ENCODE measurements around the gene P2RY2. TPM values are rescaled to one million over a fixed set of nuclear protein-coding genes. Genes with fewer than 3 reads are reported as not detected.

Gene P2RY2
- total RNA-seq, 1 experiment from 2014 or later, result 1.0 TPM

DNA sequence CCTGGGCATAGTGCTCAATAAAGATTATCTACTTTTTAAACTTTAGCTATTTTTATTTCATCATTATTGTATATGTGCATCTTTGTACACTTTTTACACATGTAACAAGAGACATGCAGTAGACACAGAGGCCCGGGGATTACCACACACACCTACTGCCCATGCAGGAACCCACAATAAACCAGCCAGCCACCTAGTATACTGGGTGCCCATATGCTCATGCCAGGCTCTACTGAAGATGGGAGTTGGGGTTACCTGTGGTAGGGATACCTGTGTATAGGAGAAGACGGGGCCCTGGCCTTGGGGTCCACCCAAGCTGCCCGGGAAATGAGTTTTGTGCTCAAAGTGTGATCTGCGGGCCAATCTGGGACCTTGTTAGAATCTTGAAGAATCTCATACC lies 31.2 kb upstream of the P2RY2 start:
- no peak for DNase-seq (ENCODE audit: unreplicated experiment)
- CTCF ChIA-PET, result interaction anchor here (0.5 to 7.8 kb wide), 24 partner anchors 8 to 575 kb away, joined by 3 to 238 read pairs (median 5); partner anchors contain the start of gene STARD10
- POLR2A ChIA-PET, result interaction anchor here (0.5 to 3.1 kb wide), 12 partner anchors 8 to 348 kb away, joined by 3 to 43 read pairs (median 4); partner anchors contain the start of gene FCHSD2
- no peaks in the 10 kb centered on the region for H3K27me3 Mint-ChIP-seq (ENCODE audit: insufficient read depth, unreplicated experiment)
- no peak overlapping the region for H3K4me3 Mint-ChIP-seq (ENCODE audit: unreplicated experiment)
- no peaks in the 10 kb centered on the region for H3K9me3 Mint-ChIP-seq (ENCODE audit: unreplicated experiment)
- BruUV-seq (replicated peaks), result no TSS peak
- intact Hi-C loops (cut with micrococcal nuclease), result no loop called here
- TF ChIP-seq, protein P1, sequence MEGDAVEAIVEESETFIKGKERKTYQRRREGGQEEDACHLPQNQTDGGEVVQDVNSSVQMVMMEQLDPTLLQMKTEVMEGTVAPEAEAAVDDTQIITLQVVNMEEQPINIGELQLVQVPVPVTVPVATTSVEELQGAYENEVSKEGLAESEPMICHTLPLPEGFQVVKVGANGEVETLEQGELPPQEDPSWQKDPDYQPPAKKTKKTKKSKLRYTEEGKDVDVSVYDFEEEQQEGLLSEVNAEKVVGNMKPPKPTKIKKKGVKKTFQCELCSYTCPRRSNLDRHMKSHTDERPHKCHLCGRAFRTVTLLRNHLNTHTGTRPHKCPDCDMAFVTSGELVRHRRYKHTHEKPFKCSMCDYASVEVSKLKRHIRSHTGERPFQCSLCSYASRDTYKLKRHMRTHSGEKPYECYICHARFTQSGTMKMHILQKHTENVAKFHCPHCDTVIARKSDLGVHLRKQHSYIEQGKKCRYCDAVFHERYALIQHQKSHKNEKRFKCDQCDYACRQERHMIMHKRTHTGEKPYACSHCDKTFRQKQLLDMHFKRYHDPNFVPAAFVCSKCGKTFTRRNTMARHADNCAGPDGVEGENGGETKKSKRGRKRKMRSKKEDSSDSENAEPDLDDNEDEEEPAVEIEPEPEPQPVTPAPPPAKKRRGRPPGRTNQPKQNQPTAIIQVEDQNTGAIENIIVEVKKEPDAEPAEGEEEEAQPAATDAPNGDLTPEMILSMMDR (IDR thresholded peaks at IDR 0.05; ENCODE audit: unreplicated experiment), result no peak
- no peak overlapping the region for H3K27ac Mint-ChIP-seq (ENCODE audit: low read depth, unreplicated experiment)
- peaks cover 6% of the 10 kb centered on the region for H3K36me3 Mint-ChIP-seq (ENCODE audit: insufficient read depth, unreplicated experiment)
- H3K4me1 Mint-ChIP-seq (ENCODE audit: insufficient read depth, unreplicated experiment), result peaks cover 43% of the 10 kb centered on the region

DNA sequence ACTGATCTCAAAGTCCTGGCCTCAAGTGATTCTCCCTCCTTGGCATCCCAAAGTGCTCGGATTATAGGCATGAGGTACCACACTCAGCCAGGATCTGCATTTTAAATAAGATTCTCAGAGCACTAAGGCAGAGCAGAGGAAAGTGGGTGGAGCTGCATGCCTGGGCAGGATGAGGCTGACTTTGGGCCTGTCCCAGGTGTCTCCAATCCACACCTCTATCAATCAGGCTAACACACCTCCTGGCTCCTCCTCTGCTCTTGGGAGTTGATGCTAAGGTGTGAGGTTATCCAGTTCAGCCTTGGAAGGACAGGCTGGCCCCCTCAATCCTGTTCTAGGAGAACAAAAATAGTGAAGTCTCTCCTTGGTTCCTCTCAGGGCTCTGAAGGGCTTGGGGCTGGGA lies 30.2 kb upstream of the P2RY2 start:
- H3K36me3 Mint-ChIP-seq (ENCODE audit: insufficient read depth, unreplicated experiment), result peaks cover 6% of the 10 kb centered on the region
- TF ChIP-seq, protein P1 (IDR thresholded peaks at IDR 0.05; ENCODE audit: unreplicated experiment), result no peak

DNA sequence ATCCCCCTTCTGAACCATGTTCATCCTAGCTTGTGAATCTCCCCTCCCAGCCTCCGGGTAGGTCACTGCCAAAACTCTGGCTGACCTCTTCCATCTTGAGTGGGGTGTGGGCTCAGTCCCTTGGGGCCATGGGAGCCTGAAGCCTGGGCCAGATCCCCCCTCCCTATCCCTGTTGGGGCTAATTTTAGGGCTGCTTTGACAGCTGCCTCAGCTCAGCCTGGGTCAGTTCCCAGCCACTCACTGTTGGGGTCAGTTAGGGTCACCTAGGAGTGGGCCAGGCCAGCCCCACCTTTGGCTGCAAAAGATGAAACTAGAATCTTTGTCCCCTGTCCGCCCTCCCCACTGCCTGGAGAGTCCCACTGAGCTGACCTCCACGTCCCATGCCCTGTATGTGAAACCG lies 29.8 kb upstream of the P2RY2 start:
- intact Hi-C loops (cut with micrococcal nuclease), result no loop called here
- no peak overlapping the region for H3K27ac Mint-ChIP-seq (ENCODE audit: low read depth, unreplicated experiment)
- BruUV-seq (replicated peaks), result no TSS peak
- H3K4me1 Mint-ChIP-seq (ENCODE audit: insufficient read depth, unreplicated experiment), result peaks cover 52% of the 10 kb centered on the region
- H3K36me3 Mint-ChIP-seq (ENCODE audit: insufficient read depth, unreplicated experiment), result peaks cover 6% of the 10 kb centered on the region
- TF ChIP-seq, protein P1 (IDR thresholded peaks at IDR 0.05; ENCODE audit: unreplicated experiment), result no peak
- ChIA-PET POLR2A (interaction anchor here (1.5 to 3.1 kb wide), 2 partner anchors 12 to 20 kb away, joined by 3 to 13 read pairs; no protein-coding TSS in a partner anchor), CTCF (interaction anchor here (0.9 to 7.8 kb wide), 3 partner anchors 51 to 350 kb away, joined by 3 to 238 read pairs (median 4); no protein-coding TSS in a partner anchor)
- DNase-seq (ENCODE audit: unreplicated experiment), result no peak
- H3K27me3 Mint-ChIP-seq (ENCODE audit: insufficient read depth, unreplicated experiment), result no peaks in the 10 kb centered on the region
- H3K4me3 Mint-ChIP-seq (ENCODE audit: unreplicated experiment), result no peak overlapping the region
- H3K9me3 Mint-ChIP-seq (ENCODE audit: unreplicated experiment), result no peaks in the 10 kb centered on the region

More for the DNA sequence above, 30.2 kb upstream of the P2RY2 start:
- Mint-ChIP-seq H3K27me3 (ENCODE audit: insufficient read depth, unreplicated experiment) (no peaks in the 10 kb centered on the region), H3K4me1 (ENCODE audit: insufficient read depth, unreplicated experiment) (peaks cover 47% of the 10 kb centered on the region), H3K4me3 (ENCODE audit: unreplicated experiment) (no peak overlapping the region), H3K27ac (ENCODE audit: low read depth, unreplicated experiment) (no peak overlapping the region), H3K9me3 (ENCODE audit: unreplicated experiment) (no peaks in the 10 kb centered on the region)
- DNase-seq (ENCODE audit: unreplicated experiment), result peak; percentile 77
- intact Hi-C loops (cut with micrococcal nuclease), result no loop called here
- ChIA-PET CTCF (interaction anchor here (0.6 to 7.8 kb wide), 8 partner anchors 10 to 367 kb away, joined by 3 to 238 read pairs (median 5); no protein-coding TSS in a partner anchor), POLR2A (interaction anchor here (0.7 to 3.1 kb wide), 3 partner anchors 9 to 21 kb away, joined by 3 to 13 read pairs (median 3); no protein-coding TSS in a partner anchor)
- BruUV-seq (replicated peaks), result no TSS peak

DNA sequence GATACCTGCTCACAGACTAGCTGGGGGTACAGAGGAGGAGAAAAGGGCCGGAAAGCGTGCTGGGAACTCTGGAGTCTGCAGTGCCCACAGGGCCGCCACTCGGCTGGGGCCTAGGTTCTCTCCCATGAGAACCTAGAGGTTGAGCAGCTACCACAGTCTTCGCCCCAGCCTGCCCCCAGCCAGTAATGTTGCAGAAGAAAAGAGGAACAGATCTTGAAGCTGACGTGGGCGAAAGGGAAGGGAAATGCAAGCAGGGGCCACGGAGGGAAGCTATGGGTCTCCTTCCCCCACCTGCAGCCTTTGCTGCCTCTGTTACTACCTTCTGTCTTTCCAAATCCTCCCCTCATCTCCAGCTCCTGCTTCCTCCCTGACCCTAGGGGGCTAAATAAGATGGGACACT lies 28.8 kb upstream of the P2RY2 start:
- POLR2A ChIA-PET, result no interaction called here
- Mint-ChIP-seq H3K4me1 (ENCODE audit: insufficient read depth, unreplicated experiment) (peaks cover 62% of the 10 kb centered on the region), H3K27ac (ENCODE audit: low read depth, unreplicated experiment) (no peak overlapping the region)

More for the DNA sequence above, 28.8 kb upstream of the P2RY2 start:
- CTCF ChIA-PET, result interaction anchor here (1.0 to 7.8 kb wide), 4 partner anchors 50 to 395 kb away, joined by 3 to 238 read pairs (median 3); partner anchors contain the start of gene STARD10
- BruUV-seq (replicated peaks), result no TSS peak
- intact Hi-C loops (cut with micrococcal nuclease), result no loop called here
- no peaks in the 10 kb centered on the region for H3K27me3 Mint-ChIP-seq (ENCODE audit: insufficient read depth, unreplicated experiment)
- peaks cover 6% of the 10 kb centered on the region for H3K36me3 Mint-ChIP-seq (ENCODE audit: insufficient read depth, unreplicated experiment)
- TF ChIP-seq, protein P1 (IDR thresholded peaks at IDR 0.05; ENCODE audit: unreplicated experiment), result no peak
- no peak for DNase-seq (ENCODE audit: unreplicated experiment)
- H3K9me3 Mint-ChIP-seq (ENCODE audit: unreplicated experiment), result no peaks in the 10 kb centered on the region
- no peak overlapping the region for H3K4me3 Mint-ChIP-seq (ENCODE audit: unreplicated experiment)
